GM10248 (cell line): Measurements from ENCODE around the gene ZFYVE16.
"Not testable (repeated sequence)": the region's sequence is repeated elsewhere in the genome, so short reads cannot be mapped to it uniquely, and the experiment has no call there.

Experiments used
- CTCF ChIA-PET: fragments of 300-600 bp; sonication (Branson Sonifier 250); formaldehyde crosslinking; extraction: SDS; loops from one replicate; lab custom pipeline; 2021; ENCODE audit warnings: antibody characterized with exemption; lab: Yijun Ruan, JAX
- POLR2A ChIA-PET: fragments of 350-650 bp; sonication (Branson Sonifier 250); formaldehyde crosslinking; extraction: SDS; loops from one replicate; lab custom pipeline; 2020; ENCODE audit warnings: antibody characterized with exemption; lab: Yijun Ruan, JAX
- DNase-seq: peaks from one replicate; pipeline ENCODE4 v3.0.0; 2012; ENCODE audit errors: extremely low spot score
- TF ChIP-seq, protein P1 (sequence below): IDR thresholded peaks from 2 replicates; pipeline ENCODE4 v1.5.1; 2012; ENCODE audit warnings: mild to moderate bottlenecking, low read depth; ENCODE audit errors: extremely low read depth, missing control alignments, control extremely low read depth

Gene ZFYVE16

DNA sequence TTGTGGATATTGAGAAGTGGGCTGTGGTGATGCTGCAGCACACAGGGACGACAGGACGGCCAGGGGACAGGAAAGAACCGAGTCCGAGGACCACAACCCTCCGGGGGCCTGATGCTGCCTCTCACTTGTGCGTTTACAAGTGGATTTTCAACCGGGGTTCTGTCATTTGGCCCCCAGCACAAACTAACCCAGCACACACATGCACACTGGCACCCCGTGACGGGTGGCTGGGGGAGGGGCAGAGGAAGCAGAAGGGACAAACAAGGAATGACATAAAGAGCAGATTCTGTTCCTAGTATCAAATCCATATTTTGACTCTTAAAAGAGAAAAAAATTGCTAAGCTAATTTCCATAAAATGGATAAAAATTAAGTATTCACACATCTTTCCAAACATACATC, 18.3 kb upstream of the ZFYVE16 start:
- POLR2A ChIA-PET = no interaction called here
- DNase-seq = no peak
- CTCF ChIA-PET = interaction anchor here (1.5 kb wide), 1 partner anchor 68 kb away, joined by 3 read pairs; no protein-coding TSS in a partner anchor

DNA sequence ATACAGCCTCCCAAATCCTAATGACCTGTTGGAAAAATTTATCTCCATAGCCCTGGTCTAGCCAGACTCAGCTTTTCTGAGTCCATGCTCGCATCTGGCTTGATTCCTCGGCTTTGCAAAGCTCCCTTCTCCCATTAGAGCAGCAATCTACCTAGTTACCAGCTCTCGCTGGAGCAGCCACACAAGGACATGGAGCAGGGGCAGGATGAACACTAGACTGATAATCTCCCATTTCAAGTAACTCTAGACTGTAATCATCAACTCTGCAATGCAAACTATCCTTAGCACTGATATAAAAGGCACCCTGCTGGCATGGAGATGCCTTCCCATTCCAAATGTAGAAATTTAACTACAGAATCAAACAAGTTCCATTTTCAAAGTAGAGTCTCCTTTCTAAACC, 17.5 kb upstream of the ZFYVE16 start:
- POLR2A ChIA-PET, DNase-seq, CTCF ChIA-PET: not testable (repeated sequence)

More for the DNA sequence above, 18.3 kb upstream of the ZFYVE16 start:
- TF ChIP-seq, protein P1, sequence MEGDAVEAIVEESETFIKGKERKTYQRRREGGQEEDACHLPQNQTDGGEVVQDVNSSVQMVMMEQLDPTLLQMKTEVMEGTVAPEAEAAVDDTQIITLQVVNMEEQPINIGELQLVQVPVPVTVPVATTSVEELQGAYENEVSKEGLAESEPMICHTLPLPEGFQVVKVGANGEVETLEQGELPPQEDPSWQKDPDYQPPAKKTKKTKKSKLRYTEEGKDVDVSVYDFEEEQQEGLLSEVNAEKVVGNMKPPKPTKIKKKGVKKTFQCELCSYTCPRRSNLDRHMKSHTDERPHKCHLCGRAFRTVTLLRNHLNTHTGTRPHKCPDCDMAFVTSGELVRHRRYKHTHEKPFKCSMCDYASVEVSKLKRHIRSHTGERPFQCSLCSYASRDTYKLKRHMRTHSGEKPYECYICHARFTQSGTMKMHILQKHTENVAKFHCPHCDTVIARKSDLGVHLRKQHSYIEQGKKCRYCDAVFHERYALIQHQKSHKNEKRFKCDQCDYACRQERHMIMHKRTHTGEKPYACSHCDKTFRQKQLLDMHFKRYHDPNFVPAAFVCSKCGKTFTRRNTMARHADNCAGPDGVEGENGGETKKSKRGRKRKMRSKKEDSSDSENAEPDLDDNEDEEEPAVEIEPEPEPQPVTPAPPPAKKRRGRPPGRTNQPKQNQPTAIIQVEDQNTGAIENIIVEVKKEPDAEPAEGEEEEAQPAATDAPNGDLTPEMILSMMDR = no peak

DNA sequence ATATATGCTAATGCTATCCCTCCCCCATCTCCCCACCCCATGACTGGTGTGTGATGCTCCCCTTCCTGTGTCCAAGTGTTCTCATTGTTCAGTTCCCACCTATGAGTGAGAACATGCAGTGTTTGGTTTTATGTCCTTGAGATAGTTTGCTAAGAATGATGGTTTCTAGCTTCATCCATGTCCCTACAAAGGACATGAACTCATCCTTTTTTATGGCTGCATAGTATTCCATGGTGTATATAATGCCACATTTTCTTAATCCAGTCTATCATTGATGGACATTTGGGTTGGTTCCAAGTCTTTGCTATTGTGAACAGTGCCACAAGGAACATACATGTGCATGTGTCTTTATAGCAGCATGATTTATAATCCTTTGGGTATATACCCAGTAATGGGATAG, 16.6 kb upstream of the ZFYVE16 start:
- DNase-seq, POLR2A ChIA-PET, CTCF ChIA-PET: not testable (repeated sequence)

DNA sequence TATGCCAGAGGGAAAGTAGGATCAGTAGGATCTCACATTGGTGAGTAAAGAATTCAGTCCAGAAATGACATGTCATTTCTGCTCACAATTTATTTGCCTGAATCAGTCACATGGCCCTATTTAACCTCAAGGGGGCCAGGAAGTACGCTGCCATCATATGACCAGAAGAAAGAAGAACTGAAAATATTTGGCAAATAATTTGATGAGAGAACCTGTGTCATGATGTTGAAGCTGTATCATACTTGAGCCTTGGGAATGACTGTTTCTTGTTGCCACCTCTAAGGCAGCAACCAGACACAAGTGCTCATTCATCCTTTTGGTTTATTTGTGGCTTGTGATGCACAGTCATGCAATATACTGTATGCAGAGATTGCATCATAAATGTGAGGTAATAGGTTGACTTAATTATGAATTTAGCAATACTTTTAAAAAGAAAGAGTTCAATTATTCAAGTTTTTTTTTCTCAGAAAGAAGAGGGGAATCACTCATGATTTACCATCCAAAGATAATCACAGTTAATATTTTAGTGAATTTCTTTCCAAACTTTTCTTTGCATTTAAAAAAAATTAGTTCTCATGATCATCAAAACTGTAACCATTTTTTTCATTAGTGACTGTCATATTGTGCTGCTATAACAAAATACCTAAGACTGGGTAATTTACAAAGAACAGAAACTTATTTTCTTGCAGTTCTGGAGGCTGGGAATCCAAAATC, 8.2 kb upstream of the ZFYVE16 start:
- ChIA-PET CTCF (no interaction called here), POLR2A (no interaction called here)
- DNase-seq = peak; percentile 24
- TF ChIP-seq, protein P1 = no peak

DNA sequence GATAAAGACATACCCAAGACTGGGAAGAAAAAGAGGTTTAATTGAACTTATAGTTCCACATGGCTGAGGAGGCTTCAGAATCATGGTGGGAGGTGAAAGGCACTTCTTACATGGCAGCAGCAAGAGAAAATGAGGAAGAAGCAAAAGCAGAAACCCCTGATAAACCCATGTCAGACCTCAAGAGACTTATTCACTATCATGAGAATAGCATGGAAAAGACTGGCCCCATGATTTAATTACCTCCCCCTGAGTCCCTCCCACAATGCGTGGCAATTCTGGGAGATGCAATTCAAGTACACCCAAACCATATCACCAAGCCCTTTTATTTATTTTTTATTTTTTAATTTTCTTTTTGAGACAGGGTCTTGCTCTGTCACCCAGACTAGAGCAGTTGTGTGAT, 7.5 kb upstream of the ZFYVE16 start:
- POLR2A ChIA-PET, CTCF ChIA-PET, DNase-seq: not testable (repeated sequence)

DNA sequence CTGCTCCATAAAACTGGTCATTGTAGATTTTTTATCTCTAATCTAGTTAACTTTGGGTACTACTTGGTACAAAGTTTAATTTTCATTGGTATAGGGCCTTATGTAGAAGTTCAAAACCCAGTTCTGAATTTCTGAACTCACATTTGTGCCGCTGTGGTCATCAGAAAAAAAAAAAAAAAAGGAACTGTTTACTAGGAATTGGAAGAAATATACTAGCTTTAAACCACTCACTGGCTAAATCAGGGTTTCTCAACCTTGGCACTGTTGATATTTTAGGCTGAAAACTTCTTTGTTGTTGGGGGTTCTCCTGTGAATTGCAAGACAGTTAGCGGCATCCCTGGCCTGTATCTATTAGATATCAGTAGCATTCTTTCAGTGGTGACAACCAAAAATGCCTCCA, 4.1 kb upstream of the ZFYVE16 start:
- CTCF ChIA-PET = no interaction called here
- POLR2A ChIA-PET = no interaction called here
- TF ChIP-seq, protein P1 = no peak
- no peak for DNase-seq

DNA sequence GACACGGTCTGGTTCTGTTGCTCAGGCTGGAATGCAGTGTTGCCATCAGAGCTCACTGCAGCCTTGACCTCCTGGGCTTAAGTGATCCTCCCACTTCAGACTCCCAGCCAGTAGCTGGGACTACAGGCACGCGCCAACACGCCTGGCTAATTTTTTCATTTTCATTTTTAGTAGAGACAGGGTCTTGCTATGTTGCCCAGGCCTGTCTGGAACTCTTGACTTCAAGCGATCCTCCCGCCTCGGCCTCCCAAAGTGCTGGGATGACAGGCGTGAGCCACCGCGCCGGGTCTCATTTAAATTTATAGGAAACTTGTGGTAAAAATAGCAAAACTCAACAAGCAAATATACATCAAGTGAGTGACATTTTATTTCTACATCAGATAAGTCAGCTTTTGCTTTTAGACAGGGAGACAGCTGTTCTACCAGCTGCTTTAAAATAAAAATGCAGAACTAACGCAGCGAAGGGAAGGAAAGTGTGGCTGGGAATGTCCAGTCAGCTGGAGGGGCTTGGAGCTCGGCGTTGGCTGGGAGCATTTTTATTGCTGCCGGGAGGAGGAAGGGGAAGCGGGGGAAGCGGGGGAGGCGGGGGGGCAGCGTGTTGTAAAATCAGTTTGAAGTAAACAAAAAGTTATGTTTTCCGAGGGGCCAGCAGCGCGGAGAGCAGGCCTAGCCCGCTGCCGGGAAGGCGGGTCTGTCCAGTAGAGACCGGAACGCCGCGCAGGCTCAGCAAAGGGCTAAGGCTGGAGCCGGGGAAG, 707 bp upstream of the ZFYVE16 start:
- POLR2A ChIA-PET = no interaction called here
- CTCF ChIA-PET = interaction anchor here (1.0 to 1.3 kb wide), 2 partner anchors 11 to 315 kb away, joined by 3 to 6 read pairs; no protein-coding TSS in a partner anchor
- DNase-seq = peak; percentile 15
- TF ChIP-seq, protein P1 = no peak
